HK-2 (cell line): ENCODE results near the gene ARAP2.
"Not testable (repeated sequence)": the region's sequence is repeated elsewhere in the genome, so short reads cannot be mapped to it uniquely, and the experiment has no call there.

Experiments
- DNase-seq: peaks from one replicate; pipeline ENCODE4 v3.0.0-alpha.2; 2018; ENCODE audit not compliant: unreplicated experiment

The ARAP2 gene

GRCh38 chr4:36182315-36182714 lies 62.0 kb downstream of the ARAP2 start:
- DNase-seq = not testable (repeated sequence)

DNA sequence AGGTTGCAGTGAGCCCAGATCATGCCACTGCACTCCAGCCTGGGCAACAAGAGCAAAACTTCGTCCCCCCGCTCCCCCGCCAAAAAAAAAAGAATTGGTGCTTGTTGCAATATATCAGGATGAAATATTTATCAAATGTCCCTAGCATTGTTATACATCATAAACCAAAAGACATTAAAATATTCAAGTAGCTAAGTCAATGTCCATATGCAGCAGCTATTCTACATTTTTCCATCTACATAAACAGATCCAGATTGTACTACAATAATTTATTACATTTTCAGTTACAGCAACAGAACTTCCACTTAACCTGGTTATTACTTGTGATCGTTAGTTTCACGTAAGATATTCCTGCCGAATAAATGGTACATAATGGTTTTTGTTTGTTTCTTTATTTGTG lies 64.1 kb downstream of the ARAP2 start:
- DNase-seq = no peak

- DNase-seq = no peak
Observed at GRCh38 chr4:36178484-36178883, 65.8 kb downstream of the ARAP2 start.

- no peak for DNase-seq
Observed at GRCh38 chr4:36177946-36178345, 66.4 kb downstream of the ARAP2 start.

DNA sequence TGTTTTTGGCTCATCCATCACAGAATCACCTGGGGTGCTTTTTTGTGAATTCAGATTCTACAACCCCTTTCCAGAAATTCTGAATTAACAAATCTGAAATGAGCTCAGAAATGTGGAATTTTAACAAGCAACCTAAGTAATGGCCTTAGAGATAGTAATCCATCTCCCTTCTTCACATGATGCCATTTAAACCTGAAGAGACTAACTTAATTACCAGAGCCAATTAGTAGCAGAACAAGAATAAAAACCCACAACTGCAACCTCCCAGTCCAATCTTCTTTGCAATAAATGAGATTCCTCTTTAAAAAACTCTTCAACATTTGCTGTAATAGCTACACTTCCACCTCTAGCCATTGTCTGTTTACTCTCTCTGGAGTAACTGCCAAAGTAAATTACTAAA lies 69.7 kb downstream of the ARAP2 start:
- DNase-seq = no peak

DNA sequence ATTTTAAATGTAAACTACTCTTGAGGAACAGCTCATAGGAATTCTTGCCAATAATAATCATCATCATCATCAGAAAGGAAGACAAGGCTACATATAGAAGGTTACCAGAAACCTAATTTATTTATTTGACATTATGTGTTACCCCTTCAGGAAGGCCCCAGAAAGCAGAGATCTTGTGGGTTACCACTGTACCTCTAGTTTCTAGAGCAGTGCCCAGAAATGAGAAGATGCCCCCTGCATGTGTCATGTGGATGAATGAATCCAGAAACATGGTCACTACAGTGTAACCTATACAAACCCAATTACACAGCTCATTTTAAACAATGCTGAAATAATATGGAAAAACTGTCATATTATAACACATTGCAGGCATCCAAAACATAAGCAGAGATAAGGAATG lies 70.4 kb downstream of the ARAP2 start:
- DNase-seq = no peak

- no peak for DNase-seq
Observed at GRCh38 chr4:36172656-36173055, 71.7 kb downstream of the ARAP2 start.

- no peak for DNase-seq
Observed at GRCh38 chr4:36168127-36168878, 76.0 kb downstream of the ARAP2 start.

GRCh38 chr4:36165631-36166005 lies 78.7 kb downstream of the ARAP2 start:
- DNase-seq = no peak

DNA sequence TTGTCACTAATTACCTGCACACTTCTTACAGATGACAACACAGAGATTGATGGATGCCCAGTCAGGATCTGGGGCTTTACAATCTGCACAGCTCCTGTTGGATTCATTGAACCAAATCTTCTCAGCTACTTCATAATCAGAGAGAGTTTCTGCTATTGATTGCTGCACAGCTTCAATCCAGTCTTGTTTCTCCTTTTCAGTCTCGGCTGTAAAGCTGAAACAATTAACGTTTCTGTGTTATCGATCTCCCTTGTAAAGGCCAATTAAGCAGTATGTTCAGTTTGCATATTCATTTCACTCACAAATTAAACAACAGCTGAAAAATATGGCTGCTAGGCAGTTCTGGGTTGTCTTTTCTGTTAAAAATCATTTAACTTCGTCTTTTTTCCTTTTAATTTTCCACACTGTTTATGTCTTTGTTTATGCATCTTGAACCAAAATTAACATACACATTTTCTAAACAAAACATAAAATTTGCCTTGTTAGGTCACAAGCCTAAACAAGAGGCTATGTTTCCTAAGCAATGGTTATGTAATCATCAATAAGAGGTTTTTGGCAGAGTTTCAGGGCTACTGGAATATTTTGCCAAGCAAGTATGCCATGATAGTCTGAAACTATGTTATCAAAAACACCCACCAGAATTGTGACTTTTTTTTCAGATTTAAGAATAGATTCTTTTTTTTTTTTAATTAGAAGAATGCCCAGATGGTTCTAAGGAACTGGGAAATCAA lies 79.2 kb downstream of the ARAP2 start:
- DNase-seq = no peak

DNA sequence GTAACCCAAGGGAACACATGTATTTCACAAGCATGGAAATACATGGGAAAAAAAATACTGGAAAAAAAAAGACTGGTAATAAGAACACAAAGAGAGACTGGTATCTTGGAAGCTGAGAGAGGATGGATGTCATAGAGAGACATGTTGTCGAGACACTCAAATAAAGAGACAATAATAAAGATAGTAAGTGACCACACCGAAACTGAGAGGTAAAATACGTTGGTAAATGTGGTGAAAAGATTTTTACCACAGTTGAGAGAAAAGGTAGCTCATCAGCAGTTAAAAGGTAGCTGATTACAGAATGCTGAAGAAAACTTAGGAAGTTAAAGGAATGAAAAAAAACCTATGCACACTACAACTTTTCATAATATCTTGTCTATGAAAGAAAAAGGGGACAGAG lies 81.1 kb downstream of the ARAP2 start:
- DNase-seq = no peak

GRCh38 chr4:36159208-36159607 lies 85.1 kb downstream of the ARAP2 start:
- DNase-seq = no peak

DNA sequence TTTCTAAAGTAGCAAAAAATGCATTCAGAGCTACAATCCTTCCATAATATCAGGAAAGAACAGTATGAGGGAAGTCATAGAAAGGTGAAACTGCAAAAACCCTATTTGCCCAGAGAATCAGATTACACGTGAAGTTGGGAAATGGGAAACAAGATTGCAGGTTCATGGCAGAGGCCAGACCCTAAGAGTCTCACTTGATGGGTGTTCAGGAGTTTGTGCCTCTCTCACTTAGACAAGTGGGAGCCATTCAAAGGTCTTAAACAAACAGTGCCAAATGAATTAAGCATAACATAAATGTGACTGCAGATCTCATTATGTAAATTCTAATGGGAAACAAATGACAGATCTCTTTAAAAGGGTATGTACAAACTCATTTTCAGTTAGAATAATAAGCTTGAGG lies 91.6 kb downstream of the ARAP2 start:
- DNase-seq = no peak

GRCh38 chr4:36142504-36142903 lies 101.8 kb downstream of the ARAP2 start:
- DNase-seq = no peak

DNA sequence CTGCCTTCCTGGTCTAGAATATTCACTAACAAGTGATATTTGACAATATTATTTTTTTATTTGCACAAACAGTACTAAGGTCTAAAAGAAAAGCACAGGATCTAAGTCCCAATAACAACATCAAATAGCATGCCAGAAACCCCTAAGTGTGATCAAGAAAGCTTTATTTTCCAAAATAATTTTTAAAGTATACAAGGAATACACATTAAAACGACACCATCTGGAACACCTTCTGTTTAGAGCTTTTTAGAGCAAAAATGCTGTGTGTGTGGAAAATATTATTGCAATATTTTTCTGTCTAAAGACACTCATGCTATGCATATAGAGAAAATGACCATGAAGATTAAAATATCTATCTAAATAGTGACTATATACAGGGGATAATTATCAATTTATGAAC lies 103.1 kb downstream of the ARAP2 start:
- no peak for DNase-seq

GRCh38 chr4:36140421-36140820 lies 103.9 kb downstream of the ARAP2 start:
- DNase-seq = no peak

GRCh38 chr4:36138220-36138619 lies 106.1 kb downstream of the ARAP2 start:
- no peak for DNase-seq

DNA sequence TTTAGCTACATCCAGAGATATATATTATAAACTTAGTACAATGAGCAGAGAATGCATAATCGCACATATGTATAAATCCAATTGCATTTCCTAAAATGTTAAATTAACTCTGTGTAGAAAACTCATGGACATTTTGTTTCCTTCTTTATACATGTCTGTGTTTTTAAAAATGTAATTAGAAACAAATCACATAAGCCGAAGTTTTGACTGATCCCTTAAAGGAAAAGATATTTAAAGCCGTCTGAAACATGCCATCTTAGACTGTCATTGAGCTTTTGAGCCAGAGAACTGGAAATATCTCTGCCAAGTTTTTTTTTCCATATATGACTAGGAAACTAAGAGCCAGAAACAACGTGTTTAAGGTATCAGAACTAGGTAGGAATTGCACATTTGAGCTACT lies 107.0 kb downstream of the ARAP2 start:
- DNase-seq = no peak

DNA sequence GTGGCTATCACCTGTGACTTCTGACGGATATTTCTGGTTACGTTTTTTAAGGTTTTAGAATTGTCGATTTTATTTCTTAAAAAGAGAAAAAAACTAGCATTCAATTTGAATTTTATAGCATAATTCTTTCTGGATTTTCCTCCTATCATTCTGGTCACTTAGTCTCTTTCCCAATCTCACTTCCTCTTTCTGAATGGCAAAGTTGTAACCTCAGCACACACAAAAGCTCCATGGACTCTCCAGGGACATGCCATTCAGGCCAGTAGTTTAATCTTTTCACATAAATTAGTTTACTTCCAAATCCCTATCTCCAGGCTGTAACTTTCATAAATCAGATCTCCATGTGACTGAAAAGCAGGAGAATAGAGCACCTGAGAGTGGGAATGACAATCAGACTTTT lies 110.7 kb downstream of the ARAP2 start:
- DNase-seq = no peak

GRCh38 chr4:36133086-36133485 lies 111.2 kb downstream of the ARAP2 start:
- no peak for DNase-seq

DNA sequence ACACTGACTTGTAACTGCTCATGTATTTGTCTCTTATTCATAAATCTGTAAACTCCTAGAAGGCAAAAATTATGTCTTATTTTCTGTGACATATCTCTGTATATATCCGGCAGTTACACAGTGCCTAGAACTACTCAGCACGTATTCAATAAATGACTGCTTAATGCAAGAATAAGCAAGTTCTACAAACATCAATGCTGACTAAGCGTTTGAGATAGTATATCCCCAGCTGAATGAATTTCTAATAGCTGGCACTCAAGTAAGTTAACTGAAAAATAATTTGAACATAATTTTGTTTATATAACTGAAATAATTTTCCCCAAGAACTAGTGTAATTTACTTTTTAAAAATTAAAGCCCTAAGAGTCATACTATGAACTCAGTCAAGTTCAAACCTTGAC lies 113.7 kb downstream of the ARAP2 start:
- DNase-seq = no peak

GRCh38 chr4:36128689-36129088 lies 115.6 kb downstream of the ARAP2 start:
- DNase-seq = no peak

DNA sequence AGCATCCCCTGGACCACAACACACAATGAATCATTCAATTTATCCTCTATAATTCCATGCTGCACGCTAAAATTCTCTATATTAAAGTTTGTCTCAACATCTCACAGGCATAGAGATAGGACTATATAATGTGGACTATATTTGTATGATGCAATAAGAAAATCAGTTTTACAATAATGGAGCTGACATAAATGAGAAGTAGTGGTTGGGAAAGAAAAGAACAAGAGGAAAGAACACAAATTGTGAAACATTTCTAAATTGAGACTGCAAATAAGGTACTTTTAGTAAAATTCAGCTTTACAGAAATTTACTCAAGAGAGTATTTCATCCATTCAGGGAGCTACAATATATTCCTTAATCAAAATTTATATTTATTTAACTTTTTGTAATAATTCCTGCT lies 120.4 kb downstream of the ARAP2 start:
- no peak for DNase-seq

GRCh38 chr4:36115312-36115711 lies 129.0 kb downstream of the ARAP2 start:
- no peak for DNase-seq
